B cell (primary cell): ENCODE results near the gene EGF. TPM values are rescaled to one million over a fixed set of nuclear protein-coding genes. Genes with fewer than 3 reads are reported as not detected.

Source experiments
- ATAC-seq: fragments of 200-7000 bp; cut with Tn5 transposase; one replicate; pipeline ENCODE4 v1.10.0; 2021; ENCODE audit warnings: low read depth, mild to moderate bottlenecking, moderate number of reproducible peaks, moderate library complexity
- CTCF ChIA-PET: fragments of 350-600 bp; sonication (Branson Sonifier 250); formaldehyde crosslinking; loops from one replicate; lab custom pipeline; 2021; ENCODE audit warnings: antibody characterized with exemption, inconsistent platforms; lab: Charles Lee
- POLR2A ChIA-PET: fragments of 350-600 bp; sonication (Branson Sonifier 250); formaldehyde crosslinking; loops from one replicate; lab custom pipeline; 2021; ENCODE audit warnings: antibody characterized with exemption; lab: Charles Lee
- DNase-seq: peaks from one replicate; pipeline ENCODE4 v3.0.0; 2013
- H2AFZ ChIP-seq: 2 replicates; pipeline ENCODE4 v1.6.1; 2012; ENCODE audit warnings: mild to moderate bottlenecking, low read depth, low read length; ENCODE audit not compliant: insufficient read depth, poor library complexity, severe bottlenecking
- H3K27ac ChIP-seq, 2 donors: 1 replicate in 1 of 2; 2 replicates in 1 of 2; pipeline ENCODE4 v1.5.1; 2012 to 2013; ENCODE audit warnings: low read length in 2 of 2, mild to moderate bottlenecking in 2 of 2, moderate library complexity in 1 of 2
- H3K27me3 ChIP-seq, 4 experiments: fragments of 200-600 bp in 1 of 4; sonication (generic) in 1 of 4; replicated peaks in 1 of 4; 1 replicate in 2 of 4; 2 replicates in 2 of 4; pipeline versions ENCODE4 v1.6.1 to v1.7.0; 2013 to 2016; ENCODE audit warnings: low read length in 3 of 4, mild to moderate bottlenecking in 2 of 4, mixed read lengths in 1 of 4, moderate library complexity in 1 of 4; ENCODE audit not compliant: insufficient read depth in 4 of 4, control insufficient read depth in 3 of 4; ENCODE audit errors: control extremely low read depth in 1 of 4
- H3K36me3 ChIP-seq, 2 experiments: replicated peaks in 1 of 2; 1 replicate in 1 of 2; 2 replicates in 1 of 2; pipeline versions ENCODE4 v1.6.1 to v1.7.1; 2013; ENCODE audit warnings: low read length in 1 of 2; ENCODE audit not compliant: insufficient read depth in 2 of 2, control insufficient read depth in 1 of 2; ENCODE audit errors: control extremely low read depth in 1 of 2, extremely low read depth in 1 of 2
- H3K4me1 ChIP-seq, 2 donors: fragments of 200-600 bp in 1 of 2; sonication (generic) in 1 of 2; 1 replicate in 1 of 2; 2 replicates in 1 of 2; pipeline versions ENCODE4 v1.5.1 to v1.6.1; 2013 to 2017; ENCODE audit warnings: low read length in 2 of 2; ENCODE audit not compliant: control insufficient read depth in 2 of 2, insufficient read depth in 2 of 2
- H3K4me2 ChIP-seq: replicated peaks from 2 replicates; pipeline ENCODE3; 2012; ENCODE audit warnings: mild to moderate bottlenecking, low read depth, low read length; ENCODE audit not compliant: poor library complexity, severe bottlenecking
- H3K4me3 ChIP-seq, 5 experiments: fragments of 200-600 bp in 1 of 5; sonication (generic) in 1 of 5; 1 replicate in 3 of 5; 2 replicates in 2 of 5; pipeline versions ENCODE4 v1.5.1 to v1.7.0; 2011 to 2016; ENCODE audit warnings: low read length in 4 of 5, mild to moderate bottlenecking in 4 of 5, low read depth in 2 of 5, control low read depth in 1 of 5, moderate library complexity in 1 of 5; ENCODE audit not compliant: insufficient read depth in 1 of 5; ENCODE audit errors: control extremely low read depth in 1 of 5, extremely low read depth in 1 of 5
- H3K79me2 ChIP-seq: fragments of 200-600 bp; sonication (generic); one replicate; pipeline ENCODE4 v1.6.0; 2016; ENCODE audit warnings: low read length; ENCODE audit not compliant: control insufficient read depth, insufficient read depth
- H3K9ac ChIP-seq: fragments of 200-600 bp; sonication (generic); 2 replicates; pipeline ENCODE4 v1.6.1; 2017; ENCODE audit warnings: mild to moderate bottlenecking, low read length, moderate library complexity
- H3K9me3 ChIP-seq, 3 donors: one replicate each; pipeline versions ENCODE4 v1.6.1 to v1.7.1; 2013; ENCODE audit warnings: low read length in 2 of 3; ENCODE audit not compliant: control insufficient read depth in 2 of 3, insufficient read depth in 1 of 3; ENCODE audit errors: control extremely low read depth in 1 of 3
- H4K20me1 ChIP-seq: 2 replicates; pipeline ENCODE4 v1.6.0; 2012; ENCODE audit warnings: mild to moderate bottlenecking, low read length; ENCODE audit not compliant: insufficient read depth, control insufficient read depth, poor library complexity, severe bottlenecking
- H3K27ac Mint-ChIP-seq: one replicate; pipeline ENCODE4 v1.8.0; 2021; ENCODE audit warnings: mixed read lengths
- H3K27me3 Mint-ChIP-seq: one replicate; pipeline ENCODE4 v1.8.0; 2021; ENCODE audit warnings: mixed read lengths
- H3K4me1 Mint-ChIP-seq: one replicate; pipeline ENCODE4 v1.8.0; 2021; ENCODE audit warnings: mixed read lengths
- H3K4me3 Mint-ChIP-seq: one replicate; pipeline ENCODE4 v1.8.0; 2021; ENCODE audit warnings: mixed read lengths
- H3K9me3 Mint-ChIP-seq: one replicate; pipeline ENCODE4 v1.8.0; 2022; ENCODE audit warnings: mixed read lengths; ENCODE audit not compliant: insufficient read depth
- CTCF ChIP-seq: fragments of 200-600 bp; IDR thresholded peaks from one replicate; pipeline ENCODE4 v1.8.0; 2022; ENCODE audit warnings: antibody characterized with exemption, mild to moderate bottlenecking
- EZH2 ChIP-seq: IDR thresholded peaks from 2 replicates; pipeline ENCODE4 v1.6.1; 2012; ENCODE audit warnings: borderline replicate concordance, low read depth, mild to moderate bottlenecking, moderate library complexity, low read length; ENCODE audit not compliant: insufficient read depth, poor library complexity, severe bottlenecking
- WGBS: methylation state at CpG from one replicate; pipeline ENCODE4 v1.1.5; 2013; ENCODE audit warnings: missing lambda C conversion rate; ENCODE audit not compliant: insufficient coverage; 5-methylcytosine and 5-hydroxymethylcytosine counted together
- intact Hi-C: fragments of 100-400 bp; cut with micrococcal nuclease; formaldehyde crosslinking; loops from one replicate; pipeline ENCODE4 v1.10.0; 2022
- polyA plus RNA-seq: library from polyadenylated mRNA; depleted of rRNA; stranded (reverse); fragments of >200 nt; gene quantifications from 2 replicates; pipeline ENCODE4 v1.2.3, GENCODE V29; 2012
- total RNA-seq, 2 donors: library from RNA; stranded (reverse); fragments of 120-200 nt in 1 of 2; gene quantifications; 1 replicate in 1 of 2; 2 replicates in 1 of 2; pipeline versions ENCODE4 v1.2.3 to v1.2.4, GENCODE V29; 2013 to 2022

EGF gene
- total and polyA plus RNA-seq, 2 donors (not counting 1 experiment from before 2014, with no cell fraction given): not detected

GRCh38 chr4:110007217-110007616 lies 94.5 kb downstream of the EGF start:
- Histone ChIP-seq H3K9ac (no peak overlapping the region), H3K79me2 (no peaks in the 10 kb centered on the region), H3K27me3 (no peaks in the 10 kb centered on the region), H2AFZ (no peak overlapping the region), H3K9me3 (no peaks in the 10 kb centered on the region), H3K4me2 (no peak overlapping the region), H3K36me3 (no peaks in the 10 kb centered on the region), H4K20me1 (no peaks in the 10 kb centered on the region), H3K4me3 (no peak overlapping the region), H3K4me1 (no peaks in the 10 kb centered on the region), H3K27ac (no peak overlapping the region)
- no peak for TF ChIP-seq EZH2
- TF ChIP-seq CTCF: no peak
- ATAC-seq (no peak), DNase-seq (no peak)
- intact Hi-C loops: no loop called here
- POLR2A ChIA-PET: no interaction called here
- CTCF ChIA-PET: interaction anchor here (1.6 to 11.7 kb wide), 5 partner anchors 9 to 508 kb away, joined by 3 to 232 read pairs (median 7); no protein-coding TSS in a partner anchor
- 93% methylated on average over 3 of the region's 3 CpGs for WGBS
- H3K4me1 Mint-ChIP-seq: no peaks in the 10 kb centered on the region
- peaks cover 6% of the 10 kb centered on the region for H3K27me3 Mint-ChIP-seq
- H3K9me3 Mint-ChIP-seq: no peaks in the 10 kb centered on the region
- no peak overlapping the region for H3K4me3 Mint-ChIP-seq
- H3K27ac Mint-ChIP-seq: no peak overlapping the region

- Histone ChIP-seq H3K36me3 (no peaks in the 10 kb centered on the region), H3K4me2 (no peak overlapping the region), H4K20me1 (no peaks in the 10 kb centered on the region), H3K79me2 (no peaks in the 10 kb centered on the region), H3K4me3 (no peak overlapping the region), H2AFZ (no peak overlapping the region), H3K9ac (no peak overlapping the region), H3K9me3 (no peaks in the 10 kb centered on the region), H3K4me1 (no peaks in the 10 kb centered on the region), H3K27ac (no peak overlapping the region), H3K27me3 (peaks cover 0 to 5% (median 0%) of the 10 kb centered on the region in 4 experiments)
- WGBS: no CpG with 5 or more reads among the region's 2 CpGs
- ATAC-seq (no peak), DNase-seq (no peak)
- intact Hi-C loops: no loop called here
- H3K9me3 Mint-ChIP-seq: no peaks in the 10 kb centered on the region
- peaks cover 6% of the 10 kb centered on the region for H3K27me3 Mint-ChIP-seq
- H3K4me1 Mint-ChIP-seq: no peaks in the 10 kb centered on the region
- no peak overlapping the region for H3K4me3 Mint-ChIP-seq
- ChIA-PET POLR2A (no interaction called here), CTCF (interaction anchor here (1.9 to 11.7 kb wide), 2 partner anchors 11 to 506 kb away, joined by 7 to 232 read pairs; no protein-coding TSS in a partner anchor)
- TF ChIP-seq CTCF (no peak), EZH2 (no peak)
- H3K27ac Mint-ChIP-seq: no peak overlapping the region
These were observed 95.9 kb downstream of the EGF start for GRCh38 chr4:110008540-110008939.
